ENCODE results near the gene ZP3.
"Not testable (repeated sequence)": the region's sequence is repeated elsewhere in the genome, so short reads cannot be mapped to it uniquely, and the experiment has no call there.

Gene ZP3

DNA sequence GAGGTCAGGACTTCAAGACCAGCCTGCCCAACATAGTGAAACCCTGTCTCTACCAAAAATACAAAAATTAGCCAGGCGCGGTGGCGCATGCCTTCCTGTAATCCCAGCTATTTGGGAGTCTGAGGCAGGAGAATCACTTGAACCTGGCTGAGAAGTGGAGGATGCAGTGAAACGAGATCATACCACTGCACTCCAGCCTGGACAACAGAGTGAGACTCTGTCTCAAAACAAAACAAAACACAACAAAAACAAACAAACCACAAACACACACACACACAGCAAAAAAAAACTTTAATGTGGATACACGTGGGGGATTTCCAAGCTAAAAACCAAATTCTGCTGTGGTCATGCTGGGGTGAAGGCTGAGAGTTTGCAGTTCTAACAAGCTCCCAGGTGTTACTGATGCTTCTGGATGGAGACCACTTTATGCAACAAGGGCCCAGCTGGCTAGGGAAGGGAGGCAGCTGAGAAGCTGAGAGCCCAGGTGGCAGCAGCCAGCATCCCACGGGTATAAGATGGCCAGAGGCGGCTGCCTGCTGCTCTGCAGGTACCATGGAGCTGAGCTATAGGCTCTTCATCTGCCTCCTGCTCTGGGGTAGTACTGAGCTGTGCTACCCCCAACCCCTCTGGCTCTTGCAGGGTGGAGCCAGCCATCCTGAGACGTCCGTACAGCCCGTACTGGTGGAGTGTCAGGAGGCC, at the start of gene ZP3:
Gene ZP3 (plus strand): TSS at position 538 of the 699 bp plus-strand sequence. CDS start 15 bp downstream, at position 553.
- no peak for DNase-seq (ENCODE audit: low spot score)

DNA sequence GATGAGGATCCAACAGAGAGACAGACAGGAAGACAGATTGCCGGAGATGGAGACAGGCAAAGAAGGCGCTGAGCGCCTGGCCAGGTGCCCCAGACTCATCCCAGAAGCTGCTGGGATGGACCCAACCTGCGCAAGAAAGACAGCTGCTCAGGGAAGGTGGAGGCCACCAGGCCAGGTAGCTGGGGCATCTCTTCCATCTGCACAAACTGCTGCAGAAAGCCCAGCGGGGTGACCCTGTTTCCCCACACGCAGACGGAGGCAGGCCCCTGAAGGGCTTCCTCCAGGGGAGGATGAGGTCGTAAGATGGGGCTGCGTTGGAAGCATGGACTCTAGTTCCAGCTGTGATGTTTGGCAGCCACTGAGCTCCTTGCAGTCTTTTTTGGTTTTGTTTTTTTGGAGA, 49.5 kb upstream of the ZP3 start:
- DNase-seq (ENCODE audit: low spot score), result no peak

DNA sequence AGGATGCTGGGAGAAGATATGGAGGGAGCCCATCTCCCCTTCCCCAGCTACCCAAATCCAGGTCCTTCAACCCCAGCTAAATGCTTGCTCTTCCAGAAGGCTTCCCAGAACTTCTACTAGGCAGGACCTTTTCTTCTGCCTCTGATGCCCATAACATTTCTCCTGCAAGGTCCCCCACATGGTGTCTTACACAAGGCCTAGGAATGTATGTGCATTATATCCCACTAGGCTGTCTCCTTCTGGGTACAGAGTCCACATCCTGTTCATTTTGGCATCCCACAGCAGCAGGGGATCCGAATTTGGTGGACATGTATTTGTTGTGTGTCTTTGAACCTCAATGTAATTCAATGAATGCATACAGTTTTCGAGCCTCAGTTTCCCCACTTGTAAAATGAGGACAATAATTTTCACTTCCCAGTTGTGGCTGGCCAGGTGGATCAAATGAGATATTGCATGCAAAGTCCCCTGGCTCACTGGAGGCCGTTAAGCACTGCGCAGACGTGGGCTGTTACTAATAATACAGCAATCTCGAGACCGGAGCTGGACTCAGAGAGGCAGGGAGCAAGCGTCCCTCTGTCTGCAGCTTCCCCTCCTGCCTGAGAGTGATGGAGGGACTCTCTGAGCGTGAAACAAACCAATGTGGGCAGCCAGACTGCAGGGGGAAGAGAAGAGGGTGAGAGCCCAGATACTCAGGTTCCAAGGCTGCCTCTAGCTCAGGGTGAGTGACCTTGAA, 47.4 kb upstream of the ZP3 start:
- no peak for DNase-seq (ENCODE audit: low spot score)

DNA sequence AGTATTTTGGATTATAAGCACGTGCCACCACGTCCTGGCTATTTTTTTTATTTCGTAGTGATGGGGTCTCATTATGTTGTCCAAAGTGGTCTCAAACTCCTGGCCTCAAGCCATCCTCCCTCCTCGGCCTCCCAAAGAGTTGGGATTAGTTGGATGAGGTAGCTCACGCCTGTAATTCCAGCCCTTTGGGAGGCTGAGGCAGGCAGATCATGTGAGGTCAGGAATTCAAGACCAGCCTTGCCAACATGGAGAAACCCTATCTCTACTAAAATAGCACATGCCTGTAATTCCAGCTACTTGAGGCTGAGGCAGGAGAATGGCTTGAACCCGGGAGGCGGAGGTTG, 44.2 kb upstream of the ZP3 start:
- DNase-seq (ENCODE audit: low spot score), result no peak

DNA sequence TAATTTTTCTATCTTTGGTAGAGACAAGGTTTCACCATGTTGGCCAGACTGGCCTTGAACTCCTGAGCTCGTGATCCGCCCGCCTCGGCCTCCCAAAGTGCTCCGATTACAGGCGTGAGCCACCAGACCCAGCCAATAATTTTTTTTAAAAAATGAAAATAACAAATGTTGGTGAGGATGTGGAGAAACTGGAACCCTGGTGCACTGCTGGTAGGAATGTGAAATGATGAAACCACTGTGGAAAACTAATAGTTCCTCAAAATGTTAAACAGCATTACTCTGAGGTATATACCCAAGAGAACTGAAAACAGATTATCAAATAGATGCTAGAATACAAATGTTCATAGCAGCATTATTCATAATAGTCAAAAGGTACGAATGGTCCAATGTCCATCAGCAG, 42.9 kb upstream of the ZP3 start:
- no peak for DNase-seq (ENCODE audit: low spot score)

DNA sequence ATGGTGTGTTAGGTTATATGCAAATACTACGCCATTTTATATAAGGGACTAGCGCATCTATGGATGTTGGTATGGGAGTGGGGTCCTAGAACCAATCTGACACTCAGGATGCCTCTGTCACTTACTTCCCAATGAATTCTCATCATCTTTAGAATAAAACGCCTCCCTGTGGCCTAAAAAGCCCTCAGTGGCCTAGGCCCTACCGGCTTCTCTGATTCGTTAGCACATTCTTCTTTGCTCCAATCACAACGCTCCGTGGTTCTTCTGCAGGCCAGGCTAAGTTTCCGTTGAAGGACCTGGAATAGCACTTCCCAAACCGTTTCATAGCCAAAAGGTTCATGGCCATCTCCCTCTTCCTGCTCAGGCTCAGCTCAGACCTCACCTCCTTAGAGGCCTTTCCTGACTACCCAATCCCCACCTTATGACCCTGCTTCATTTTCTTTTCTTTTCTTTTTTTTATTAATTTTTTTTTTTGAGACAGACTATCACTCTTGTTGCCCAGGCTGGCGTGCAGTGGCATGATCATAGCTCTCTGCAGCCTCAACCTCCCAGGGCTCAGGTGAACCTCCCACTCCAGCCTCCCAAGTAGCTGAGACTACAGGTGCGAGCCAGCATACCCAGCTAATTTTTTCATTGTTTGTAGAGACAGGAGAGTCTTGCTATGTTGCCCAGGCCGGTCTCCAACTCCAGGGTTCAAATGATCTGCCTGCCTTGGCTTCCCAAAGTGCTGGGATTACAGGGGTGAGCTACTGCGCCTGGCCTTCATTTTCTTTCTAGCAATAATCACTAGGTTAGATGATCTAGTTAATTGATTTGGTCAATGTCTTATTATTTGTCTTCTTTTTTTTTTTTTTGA, 41.4 kb upstream of the ZP3 start:
- no peak for DNase-seq (ENCODE audit: low spot score)

DNA sequence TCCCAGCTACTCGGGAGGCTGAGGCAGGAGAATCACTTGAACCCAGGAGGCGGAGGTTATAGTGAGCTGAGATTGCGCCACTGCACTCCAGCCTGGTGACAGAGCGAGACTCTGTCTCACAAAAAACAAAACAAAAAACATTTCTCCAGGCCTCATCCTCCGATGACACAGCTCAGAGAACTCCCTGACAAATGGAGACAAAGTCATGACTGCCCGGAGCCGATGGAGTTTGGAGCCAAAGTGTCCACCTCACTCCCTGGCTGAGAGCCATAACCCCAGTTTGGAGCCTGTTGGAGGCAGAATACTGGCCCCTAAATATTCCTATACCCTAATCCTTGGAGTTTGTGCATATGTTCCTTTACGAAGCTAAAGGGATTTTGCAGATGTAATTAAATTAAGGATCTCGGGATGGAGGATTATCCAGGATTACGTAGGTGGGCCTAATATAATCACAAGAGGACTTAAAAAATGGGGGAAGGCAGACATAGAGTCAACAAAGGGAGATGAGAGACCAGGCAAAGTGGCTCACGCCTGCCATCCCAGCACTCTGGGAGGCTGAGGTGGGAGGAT, 38.0 kb upstream of the ZP3 start:
- DNase-seq (ENCODE audit: low spot score), result peak; percentile 61

DNA sequence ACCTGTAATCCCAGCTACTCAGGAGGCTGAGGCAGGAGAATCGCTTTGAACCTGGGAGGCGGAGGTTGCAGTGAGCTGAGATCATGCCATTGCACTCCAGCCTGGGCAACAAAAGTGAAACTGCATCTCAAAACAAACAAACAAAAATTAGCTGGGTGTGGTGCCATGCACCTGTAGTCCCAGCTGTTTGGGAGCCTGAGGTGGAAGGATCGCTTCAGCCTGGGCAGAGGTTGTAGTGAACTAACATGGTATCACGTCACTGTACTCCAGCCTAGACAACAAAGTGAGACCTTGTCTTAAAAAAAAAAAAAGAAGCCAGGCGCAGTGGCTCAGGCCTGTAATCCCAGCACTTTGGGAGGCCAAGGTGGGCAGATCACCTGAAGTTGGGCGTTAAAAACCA, 37.0 kb upstream of the ZP3 start:
- not testable (repeated sequence) for DNase-seq (ENCODE audit: low spot score)

DNA sequence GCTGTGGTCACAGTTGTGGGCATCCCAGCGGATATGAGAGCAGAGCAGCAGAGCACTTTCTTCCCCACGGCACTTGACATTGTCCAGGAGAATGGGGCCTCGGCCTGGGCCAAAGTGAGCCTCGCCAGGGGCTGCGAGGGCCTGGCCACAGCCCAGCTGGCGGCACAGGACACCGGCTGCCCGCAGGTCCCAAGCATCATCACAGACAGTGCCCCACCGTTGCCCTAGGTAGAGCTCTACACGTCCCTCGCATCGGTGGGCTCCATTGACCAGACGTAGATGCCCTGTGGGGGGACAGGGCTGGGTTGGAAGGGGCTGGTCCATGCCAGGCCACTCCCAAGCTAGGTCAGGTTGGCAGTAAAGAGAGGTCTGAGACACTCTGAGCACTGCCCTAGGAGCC, 34.7 kb upstream of the ZP3 start:
- no peak for DNase-seq (ENCODE audit: low spot score)

DNA sequence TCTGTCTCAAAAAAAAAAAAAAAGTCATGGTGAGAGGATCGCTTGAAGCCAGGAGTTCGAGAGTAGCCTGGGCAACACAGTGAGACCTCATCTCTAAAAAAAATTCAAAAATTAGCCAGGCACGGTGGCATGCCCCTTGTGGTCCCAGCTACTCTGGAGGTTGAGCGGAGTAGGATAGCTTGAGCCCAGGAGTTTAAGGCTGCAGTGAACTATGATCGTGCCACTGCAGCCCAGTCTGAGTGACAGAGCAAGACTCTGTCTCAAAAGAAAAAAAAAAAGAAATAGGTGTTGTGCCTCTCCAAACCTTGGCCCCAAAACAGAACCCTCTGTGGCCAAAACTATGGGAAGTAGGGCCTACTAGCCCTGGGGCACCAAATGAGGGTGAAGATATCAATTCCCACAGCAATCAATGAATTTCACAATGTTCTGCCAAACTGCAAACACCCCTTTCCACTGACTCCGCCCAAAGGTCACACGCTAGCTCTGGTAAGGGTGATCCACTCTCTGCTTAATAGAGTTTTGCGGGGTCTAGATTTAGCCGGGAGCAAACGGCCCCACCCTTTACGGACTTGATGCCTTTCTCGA, 32.1 kb upstream of the ZP3 start:
- no peak for DNase-seq (ENCODE audit: low spot score)

DNA sequence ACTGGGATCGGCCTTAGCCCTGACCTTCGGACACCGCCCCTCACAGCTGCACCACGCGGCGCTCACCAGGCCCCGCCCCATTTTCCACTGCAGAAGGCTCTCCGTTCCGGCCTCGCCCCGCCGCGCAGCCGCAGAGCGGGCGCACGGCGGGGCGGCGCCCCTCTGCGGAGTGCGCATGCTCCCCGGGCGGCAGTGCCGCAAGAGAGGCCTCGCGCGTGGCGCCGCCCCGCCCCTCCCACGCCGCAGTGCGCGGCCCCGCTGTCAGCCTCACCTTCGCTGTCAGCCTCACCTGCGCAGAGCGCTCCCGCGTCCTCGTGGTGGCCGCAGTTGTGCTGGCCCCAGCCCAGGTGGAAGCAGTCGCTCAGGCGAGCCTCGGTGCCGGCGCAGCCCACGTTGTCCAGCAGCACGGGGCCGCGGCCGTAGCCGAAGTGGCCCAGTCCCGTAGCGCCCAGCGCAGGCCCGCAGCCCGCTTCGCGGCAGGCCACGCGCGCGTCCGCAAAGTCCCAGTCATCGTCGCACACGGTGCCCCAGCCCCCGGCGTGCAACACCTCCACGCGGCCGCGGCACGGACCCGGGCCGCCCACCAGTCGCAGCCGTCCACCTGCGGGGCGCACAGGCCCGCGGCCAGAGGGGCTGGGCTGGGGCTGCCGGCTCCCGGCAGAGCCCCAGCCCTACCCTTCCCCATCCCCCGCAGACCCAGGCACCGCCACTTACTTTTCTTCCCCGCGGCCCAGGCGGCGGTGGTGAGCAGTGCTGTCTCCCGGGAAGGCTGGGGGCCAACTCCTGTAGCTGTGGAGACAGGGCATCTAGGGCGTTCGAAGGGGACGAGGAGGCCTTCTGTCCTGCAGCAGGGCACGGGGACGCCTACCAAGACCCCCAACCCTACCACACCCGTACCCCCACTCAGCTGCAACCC, 31.4 kb upstream of the ZP3 start:
- peak; percentile 100 for DNase-seq (ENCODE audit: low spot score)

DNA sequence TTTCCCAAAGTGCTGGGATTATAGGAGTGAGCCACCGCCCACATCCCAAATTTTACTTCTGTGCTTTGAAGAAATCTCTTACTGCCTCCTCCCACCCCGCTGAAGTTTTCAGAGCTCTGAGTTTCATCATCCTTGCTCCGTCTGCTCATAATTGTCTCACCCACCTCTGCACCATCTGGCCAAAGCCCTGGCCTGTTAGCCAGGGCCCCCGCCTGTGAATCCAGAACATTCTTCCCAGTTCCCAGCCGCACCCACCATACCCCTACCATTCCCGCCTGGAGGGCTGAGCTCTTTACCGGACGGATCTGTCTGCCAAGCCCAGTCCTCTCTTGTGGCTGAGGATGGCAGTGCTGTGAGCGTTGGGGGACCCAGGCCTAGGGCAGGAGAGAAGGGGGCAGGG, 29.8 kb upstream of the ZP3 start:
- DNase-seq (ENCODE audit: low spot score), result no peak

DNA sequence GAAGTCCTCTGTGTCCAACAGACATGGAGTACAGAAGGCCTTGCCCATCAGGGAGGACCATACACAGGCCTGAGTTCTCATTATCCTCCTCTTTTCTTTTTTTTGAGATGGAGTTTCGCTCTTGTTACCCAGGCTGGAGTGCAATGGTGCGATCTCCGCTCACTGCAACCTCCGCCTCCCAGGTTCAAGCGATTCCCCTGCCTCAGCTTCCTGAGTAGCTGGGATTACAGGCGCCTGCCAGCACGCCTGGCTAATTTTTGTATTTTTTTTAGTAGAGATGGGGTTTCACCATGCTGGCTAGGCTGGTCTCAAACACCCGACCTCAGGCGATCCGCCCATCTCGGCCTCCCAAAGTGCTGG, 29.2 kb upstream of the ZP3 start:
- not testable (repeated sequence) for DNase-seq (ENCODE audit: low spot score)

DNA sequence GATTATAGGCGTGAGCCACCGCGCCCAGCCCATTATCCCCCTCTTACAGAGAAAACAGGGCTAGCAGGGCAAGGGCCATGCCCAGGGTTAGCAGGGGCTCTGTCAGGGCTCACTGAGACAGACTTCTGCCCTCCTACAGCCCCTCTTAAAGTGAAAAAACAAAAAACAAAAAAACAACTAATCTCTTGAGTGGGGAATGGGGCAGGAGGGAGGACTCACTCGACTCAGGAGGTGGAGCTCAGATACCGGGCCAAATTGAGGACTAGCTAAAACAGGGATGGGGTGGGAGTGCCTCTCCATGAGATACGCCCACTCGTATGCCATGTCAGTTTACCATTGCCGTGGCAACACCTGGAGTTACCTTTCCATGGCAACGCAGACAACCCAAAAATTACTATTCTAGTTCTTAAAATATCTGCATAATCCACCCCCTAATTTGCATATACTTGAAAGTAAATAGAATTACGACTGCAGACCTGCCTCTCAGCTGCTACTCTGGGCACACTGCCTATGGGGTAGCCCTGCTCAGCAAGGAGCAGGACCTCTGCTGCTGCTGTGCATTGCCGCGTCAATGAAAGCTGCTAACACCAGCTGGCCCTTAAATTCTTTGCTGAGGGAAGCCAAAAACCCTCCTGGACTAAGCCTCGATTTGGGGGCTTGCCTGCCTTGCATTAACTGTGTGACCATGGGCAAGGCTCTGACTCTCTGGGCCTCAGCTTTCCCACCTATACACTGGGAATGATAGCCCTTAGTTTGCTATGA, 28.6 kb upstream of the ZP3 start:
- DNase-seq (ENCODE audit: low spot score), result peak; percentile 2

DNA sequence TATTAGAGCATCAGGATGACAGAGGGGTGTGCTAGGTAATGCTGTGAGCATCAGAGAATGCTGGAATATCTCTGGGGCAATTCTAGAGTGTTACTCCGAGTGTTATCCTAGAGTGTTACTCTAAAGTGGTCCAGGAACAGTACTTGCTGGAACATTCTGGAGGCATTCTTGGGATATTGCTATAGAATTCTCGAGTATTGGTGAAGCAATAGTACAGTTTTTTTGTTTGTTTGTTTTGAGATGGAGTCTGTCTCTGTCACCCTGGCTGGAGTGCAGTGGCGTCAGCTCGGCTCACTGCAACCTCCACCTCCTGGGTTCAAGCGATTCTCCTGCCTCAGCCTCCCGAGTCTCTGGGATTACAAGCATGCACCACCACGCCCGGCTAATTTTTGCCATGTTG, 27.9 kb upstream of the ZP3 start:
- DNase-seq (ENCODE audit: low spot score), result no peak

DNA sequence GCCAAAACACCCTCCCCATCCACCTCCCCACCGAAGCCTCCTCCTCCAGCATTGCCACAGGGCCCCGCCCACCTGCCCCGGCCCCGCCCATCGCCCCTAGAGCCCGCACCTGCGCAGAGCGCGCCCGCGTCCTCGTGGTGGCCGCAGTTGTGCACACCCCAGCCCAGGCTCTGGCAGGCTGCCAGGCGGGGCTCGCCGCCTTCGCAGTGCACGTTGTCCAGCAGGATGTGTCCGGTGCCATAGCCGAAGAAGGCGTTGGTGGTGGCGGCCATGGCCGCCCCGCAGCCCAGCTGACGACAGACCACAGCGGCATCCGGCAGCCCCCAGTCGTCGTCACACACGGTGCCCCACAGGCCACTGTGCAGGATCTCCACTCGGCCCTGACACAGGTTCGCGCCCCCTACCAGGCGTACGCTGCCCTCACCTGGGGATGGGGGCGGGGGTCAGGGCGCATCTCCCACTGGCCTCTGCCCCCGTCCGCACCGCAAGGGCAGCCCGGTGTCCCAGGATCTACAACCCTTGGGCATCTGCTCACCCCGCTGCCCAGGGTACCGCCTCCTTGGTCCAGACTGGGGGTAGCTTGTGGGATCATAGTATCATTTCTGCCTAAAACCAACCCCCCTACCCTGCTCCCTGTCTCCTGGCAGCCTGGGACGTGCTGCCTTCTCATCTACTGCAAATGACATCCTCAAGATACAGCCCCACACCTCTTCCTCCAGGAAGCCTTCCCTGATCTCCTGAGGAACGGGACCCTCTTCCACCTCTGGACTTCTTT, 27.2 kb upstream of the ZP3 start:
- DNase-seq (ENCODE audit: low spot score), result peak; percentile 89

DNA sequence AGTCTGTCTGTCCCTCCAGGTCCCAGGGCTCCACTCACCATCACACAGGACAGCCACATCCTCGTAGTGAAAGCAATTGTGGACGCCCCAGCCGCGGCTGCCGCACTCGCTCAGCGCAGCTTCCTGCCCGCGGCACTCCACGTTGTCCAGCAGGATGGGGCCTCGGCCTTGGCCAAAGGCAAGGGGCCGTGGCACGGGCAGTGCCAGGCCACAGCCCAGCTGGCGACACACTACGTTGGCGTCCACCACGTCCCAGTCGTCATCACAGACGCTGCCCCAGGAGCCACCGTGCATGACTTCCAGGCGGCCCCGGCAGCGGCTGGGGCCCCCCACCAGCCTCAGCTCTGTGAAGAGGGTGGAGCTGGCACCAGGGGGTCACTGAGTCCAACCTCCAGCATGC, 24.5 kb upstream of the ZP3 start:
- DNase-seq (ENCODE audit: low spot score), result no peak

DNA sequence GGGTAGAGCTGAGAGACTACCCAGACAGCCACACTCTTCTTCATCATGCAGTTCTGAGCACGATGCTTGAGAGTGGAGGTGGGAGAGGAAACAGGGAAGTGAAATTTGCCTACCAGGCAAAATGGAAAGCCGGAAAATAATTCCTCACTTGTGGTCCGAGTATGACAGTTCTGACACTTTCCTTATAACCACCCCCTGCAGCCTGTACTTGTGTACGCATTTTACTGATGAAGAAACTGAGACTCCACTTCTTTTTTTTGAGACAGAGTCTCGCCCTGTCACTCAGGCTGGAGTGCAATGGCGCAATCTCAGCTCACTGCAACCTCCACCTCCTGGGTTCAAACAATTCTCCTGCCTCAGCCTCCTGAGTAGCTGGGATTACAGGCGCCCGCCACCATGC, 21.7 kb upstream of the ZP3 start:
- not testable (repeated sequence) for DNase-seq (ENCODE audit: low spot score)

DNA sequence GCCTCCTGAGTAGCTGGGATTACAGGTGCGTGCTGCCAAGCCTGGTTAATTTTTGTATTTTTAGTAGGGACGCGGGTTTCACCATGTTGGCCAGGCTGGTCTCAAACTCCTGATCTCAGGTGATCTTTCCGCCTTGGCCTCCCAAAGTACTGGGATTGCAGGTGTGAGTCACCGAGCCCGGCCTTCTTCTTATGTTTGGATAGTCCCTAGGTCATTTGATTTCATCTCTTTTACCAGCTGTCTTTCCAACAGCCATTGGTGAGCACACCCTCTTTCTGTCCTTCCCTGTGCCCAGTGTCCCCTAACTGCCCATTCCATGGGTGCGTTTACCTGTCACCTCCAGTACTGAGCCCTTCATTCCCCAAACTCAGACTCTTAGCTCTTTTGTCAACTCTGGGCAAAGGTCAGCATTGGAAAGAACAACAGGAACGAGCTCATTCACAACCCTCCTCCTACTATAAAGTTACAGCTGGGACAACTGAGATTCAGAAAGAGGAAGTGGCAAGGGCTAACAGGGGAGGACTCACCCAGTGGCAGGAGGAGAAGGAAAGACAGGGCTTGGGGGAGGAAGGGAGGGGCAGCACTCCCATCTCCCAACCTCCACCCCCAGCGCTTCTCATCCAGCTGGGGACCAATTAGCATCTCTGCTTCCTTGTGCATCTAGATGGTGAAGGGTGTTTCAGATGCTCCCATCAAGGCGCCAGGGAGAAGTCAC, 20.8 kb upstream of the ZP3 start:
- no peak for DNase-seq (ENCODE audit: low spot score)
